Peyer's patch (tissue), 4 donors: ENCODE data around the gene GHITM.

ENCODE experiments used
- POLR2A ChIP-seq, 2 donors: fragments of 450-650 bp; IDR thresholded peaks; one replicate each; pipeline ENCODE4 v1.5.1; 2017; ENCODE audit warnings: antibody characterized with exemption in 2 of 2, mild to moderate bottlenecking in 2 of 2, moderate library complexity in 2 of 2
- TF ChIP-seq, protein P1 (sequence below), 6 experiments: fragments of 450-650 bp in 4 of 6; fragments of 200-600 bp in 2 of 6; sonication (generic) in 1 of 6; IDR thresholded peaks; one replicate each; pipeline ENCODE4 v1.5.1; 2017 to 2019; ENCODE audit warnings: antibody characterized with exemption in 6 of 6, mild to moderate bottlenecking in 3 of 6, moderate library complexity in 1 of 6

DNA sequence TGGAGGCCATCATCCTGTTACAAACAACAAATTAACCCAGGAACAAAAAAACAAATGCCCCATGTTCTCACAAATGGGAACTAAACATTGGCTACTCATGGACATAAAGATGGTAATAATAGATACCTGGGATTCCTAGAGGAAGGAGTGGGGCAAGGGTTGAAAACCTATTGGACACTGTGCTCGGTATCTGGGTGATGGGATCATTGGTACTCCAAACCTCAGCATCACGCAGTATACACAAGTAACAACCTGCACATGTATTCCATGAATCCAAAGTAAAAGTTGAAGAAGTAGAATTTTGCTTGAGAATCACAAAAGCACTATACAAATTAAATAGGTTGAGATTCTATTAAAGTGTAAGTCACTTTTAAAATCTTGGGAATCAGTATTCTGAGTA is 16.7 kb downstream of the GHITM start:
- TF ChIP-seq POLR2A (IDR thresholded peaks at IDR 0.05) = no peak
- TF ChIP-seq, protein P1, sequence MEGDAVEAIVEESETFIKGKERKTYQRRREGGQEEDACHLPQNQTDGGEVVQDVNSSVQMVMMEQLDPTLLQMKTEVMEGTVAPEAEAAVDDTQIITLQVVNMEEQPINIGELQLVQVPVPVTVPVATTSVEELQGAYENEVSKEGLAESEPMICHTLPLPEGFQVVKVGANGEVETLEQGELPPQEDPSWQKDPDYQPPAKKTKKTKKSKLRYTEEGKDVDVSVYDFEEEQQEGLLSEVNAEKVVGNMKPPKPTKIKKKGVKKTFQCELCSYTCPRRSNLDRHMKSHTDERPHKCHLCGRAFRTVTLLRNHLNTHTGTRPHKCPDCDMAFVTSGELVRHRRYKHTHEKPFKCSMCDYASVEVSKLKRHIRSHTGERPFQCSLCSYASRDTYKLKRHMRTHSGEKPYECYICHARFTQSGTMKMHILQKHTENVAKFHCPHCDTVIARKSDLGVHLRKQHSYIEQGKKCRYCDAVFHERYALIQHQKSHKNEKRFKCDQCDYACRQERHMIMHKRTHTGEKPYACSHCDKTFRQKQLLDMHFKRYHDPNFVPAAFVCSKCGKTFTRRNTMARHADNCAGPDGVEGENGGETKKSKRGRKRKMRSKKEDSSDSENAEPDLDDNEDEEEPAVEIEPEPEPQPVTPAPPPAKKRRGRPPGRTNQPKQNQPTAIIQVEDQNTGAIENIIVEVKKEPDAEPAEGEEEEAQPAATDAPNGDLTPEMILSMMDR (IDR thresholded peaks at IDR 0.05) = no peak
